Activated CD8-positive, alpha-beta memory T cell treated with anti-CD3 and anti-CD28 coated beads, Interleukin-2, amount 50 U/mL, for 1 hour (primary cell): ENCODE data around the gene TRIM43.
"Not testable (repeated sequence)": the region's sequence is repeated elsewhere in the genome, so short reads cannot be mapped to it uniquely, and the experiment has no call there.

ENCODE experiments used
- DNase-seq: peaks from one replicate; pipeline ENCODE4 v3.0.0-alpha.2; 2020; ENCODE audit errors: extremely low read depth

Gene TRIM43

DNA sequence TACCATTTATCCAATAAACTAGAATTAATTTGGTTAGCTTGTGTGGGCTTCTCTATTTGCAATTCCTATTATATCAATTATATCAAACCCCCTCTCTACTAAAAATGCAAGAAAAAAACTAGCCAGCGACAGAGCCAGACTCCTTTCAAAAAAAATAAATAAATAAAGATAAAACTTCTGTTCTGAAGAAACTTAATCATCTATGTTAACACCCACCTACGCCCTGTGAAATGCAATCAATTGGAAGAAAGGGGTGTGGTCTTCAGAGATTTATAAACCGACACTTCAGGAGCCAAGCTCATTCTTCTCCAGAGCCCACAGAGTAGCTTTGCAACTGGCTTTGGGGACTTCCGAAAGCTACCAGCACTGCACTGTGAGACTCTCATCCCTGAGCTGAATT lies at the start of gene TRIM43:
TSS of gene TRIM43 (plus strand) at position 301 of the 400 bp plus-strand sequence. CDS start 2,023 bp downstream, outside the sequence.
- not testable (repeated sequence) for DNase-seq

- no peak for DNase-seq
These were observed 40.7 kb upstream of the TRIM43 start for GRCh38 chr2:95551055-95551568.

DNA sequence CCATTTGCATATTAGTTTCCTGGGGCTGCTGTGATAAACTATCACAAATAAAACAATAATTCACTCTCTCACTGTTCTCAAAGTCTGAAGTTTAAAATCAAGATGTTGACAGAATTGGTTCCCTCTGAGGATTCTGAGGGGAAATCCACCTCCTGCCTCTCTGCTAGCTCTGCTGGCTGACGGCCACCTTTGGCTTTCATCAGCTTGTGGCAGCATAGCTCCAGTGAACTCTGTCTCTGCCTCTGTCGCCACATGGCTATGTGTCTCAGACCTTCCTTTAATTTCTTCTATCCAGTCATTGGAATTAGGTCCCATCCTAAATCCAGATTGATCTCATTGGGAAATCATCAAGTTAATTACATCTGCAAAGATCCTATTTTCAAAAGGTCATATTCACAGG lies 38.9 kb upstream of the TRIM43 start:
- DNase-seq = no peak

- DNase-seq = no peak
These were observed 22.6 kb upstream of the TRIM43 start for GRCh38 chr2:95569170-95569569.

DNA sequence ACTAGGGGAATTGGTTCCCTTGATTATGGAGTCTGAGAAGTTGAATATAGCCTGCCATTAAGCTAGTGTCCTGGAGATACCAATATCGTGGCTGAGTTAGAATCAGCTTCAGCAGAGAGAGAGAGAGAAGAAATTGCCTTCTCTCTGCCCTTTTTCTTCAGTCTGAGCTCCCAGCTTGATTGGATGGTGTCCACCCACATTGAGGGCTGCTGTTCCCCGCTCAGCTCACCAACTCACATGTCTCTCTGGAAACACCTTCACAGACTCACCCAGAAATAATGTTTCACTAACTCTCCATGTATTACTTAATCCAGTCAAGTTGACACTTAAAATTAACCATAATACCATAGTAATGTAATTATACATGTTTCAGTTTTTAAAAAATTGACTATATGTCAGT lies 17.9 kb upstream of the TRIM43 start:
- no peak for DNase-seq

GRCh38 chr2:95574506-95574905 lies 17.3 kb upstream of the TRIM43 start:
- DNase-seq = no peak

DNA sequence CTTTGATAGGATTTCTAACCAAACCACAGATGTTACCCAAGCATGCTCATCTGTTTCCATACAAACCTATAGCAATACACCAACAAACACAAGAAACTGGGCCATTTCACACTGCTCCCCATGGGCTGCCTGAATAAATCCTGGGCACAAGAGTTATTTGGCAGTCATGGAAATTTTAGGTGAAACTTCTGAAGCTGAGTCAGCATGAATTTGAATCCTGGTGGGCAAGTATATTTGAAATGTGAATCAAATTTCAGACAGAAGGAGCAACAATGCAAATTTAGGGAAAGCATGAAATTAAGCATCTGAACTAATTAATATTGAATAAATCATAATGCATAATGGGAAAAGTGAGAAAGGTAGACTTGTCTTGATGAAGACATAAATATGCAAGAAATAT lies 15.9 kb upstream of the TRIM43 start:
- DNase-seq = no peak

- no peak for DNase-seq
These were observed 13.3 kb upstream of the TRIM43 start for GRCh38 chr2:95578539-95578938.

GRCh38 chr2:95583545-95583944 lies 8.3 kb upstream of the TRIM43 start:
- not testable (repeated sequence) for DNase-seq

DNA sequence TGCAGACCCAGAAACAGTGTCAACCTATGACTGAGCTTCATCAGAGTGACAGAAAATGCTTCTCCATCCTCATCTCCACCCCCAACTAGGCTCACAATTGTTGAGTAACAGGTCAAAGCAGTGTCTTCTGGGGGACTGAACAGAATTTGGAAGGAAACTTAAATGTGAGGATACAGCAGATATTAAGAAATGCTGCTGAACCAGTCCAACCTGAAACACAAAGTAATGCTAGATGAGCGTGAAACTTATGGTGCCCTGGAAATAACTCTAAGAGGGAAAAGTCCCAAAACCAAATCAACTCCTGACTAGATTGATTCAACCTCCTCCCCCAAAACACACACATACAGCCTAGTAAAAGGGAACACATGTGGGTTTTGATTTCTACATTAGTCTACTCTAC lies 7.5 kb upstream of the TRIM43 start:
- not testable (repeated sequence) for DNase-seq

GRCh38 chr2:95589777-95590536 lies 1.8 kb upstream of the TRIM43 start:
- DNase-seq = not testable (repeated sequence)

- not testable (repeated sequence) for DNase-seq
These were observed 1.2 kb downstream of the TRIM43 start for GRCh38 chr2:95592973-95593372.

DNA sequence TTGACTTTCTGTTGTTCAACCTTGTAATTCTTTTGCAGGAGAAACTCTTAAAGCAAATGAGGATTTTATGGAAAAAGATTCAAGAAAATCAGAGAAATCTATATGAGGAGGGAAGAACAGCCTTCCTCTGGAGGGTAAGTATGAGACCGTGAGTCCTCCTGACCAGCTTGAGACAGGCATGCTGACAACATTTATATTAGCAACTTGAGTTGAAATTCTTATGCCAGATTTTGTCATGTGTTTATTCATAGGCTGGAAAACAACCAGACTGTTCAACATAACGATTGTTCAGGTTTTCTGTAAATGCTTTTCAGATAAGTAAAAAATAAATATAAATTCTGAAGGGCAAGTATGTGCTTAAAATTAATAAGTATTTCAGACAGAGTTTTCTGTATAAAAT lies 3.2 kb downstream of the TRIM43 start:
- not testable (repeated sequence) for DNase-seq

GRCh38 chr2:95601301-95601700 lies 9.5 kb downstream of the TRIM43 start:
- not testable (repeated sequence) for DNase-seq

DNA sequence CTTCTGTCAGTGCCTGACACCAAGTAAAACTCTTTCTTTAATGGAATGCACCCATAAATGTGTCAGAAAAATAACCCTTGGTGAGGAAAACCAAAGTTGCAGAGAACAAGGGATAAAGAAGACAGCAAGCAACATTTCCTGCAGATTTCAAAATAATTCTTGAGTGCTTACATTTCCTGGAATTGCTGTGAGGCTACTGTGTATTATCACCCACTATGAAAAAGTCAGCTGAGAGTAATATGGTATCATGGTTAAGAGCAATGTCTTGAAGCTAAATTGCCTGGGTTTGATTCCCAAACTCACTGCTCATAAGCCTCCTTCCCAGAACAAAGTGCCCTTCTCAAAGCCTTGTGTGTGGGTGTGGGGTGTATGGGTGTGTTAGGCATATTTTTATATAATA lies 10.3 kb downstream of the TRIM43 start:
- not testable (repeated sequence) for DNase-seq

DNA sequence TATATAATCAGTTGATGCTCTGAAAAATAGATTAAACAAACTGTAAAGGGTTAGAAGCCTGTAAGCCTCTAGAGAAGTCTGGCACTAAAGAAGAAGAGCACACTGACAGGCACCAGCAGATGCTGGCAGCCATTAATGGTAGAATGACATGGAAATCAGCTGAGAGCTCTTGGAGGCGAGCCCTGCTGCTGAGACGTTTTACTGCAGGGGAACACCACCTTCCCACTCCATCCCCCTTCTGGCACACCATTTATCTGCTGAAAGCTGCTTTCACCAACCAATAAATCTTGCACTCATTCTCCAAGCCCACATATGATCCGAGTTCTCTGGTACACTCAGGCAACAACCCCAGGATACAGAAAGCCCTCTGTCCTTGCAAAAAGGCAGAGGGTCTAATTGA lies 16.6 kb downstream of the TRIM43 start:
- DNase-seq = not testable (repeated sequence)

GRCh38 chr2:95609764-95610163 lies 18.0 kb downstream of the TRIM43 start:
- not testable (repeated sequence) for DNase-seq

DNA sequence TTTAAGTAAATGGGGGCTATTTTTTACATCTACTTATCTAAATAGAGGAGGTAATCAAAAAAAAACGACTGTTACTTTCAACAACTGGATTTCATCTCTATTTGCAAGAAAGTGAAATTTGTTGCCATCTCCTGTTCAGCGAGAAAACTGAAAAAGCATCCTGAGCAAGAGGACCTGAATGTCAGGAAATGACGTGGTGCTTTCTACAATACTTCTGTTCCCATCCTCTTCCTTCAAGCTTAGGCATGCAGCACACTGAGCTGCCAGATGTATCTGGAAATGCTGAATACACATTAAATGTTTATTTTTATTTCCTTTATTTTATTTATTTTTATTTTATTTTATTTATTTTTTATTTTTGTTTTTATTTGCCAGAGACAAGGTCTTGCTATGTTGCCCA lies 21.2 kb downstream of the TRIM43 start:
- not testable (repeated sequence) for DNase-seq

GRCh38 chr2:95622728-95623127 lies 30.9 kb downstream of the TRIM43 start:
- not testable (repeated sequence) for DNase-seq

GRCh38 chr2:95630987-95631386 lies 39.2 kb downstream of the TRIM43 start:
- not testable (repeated sequence) for DNase-seq

- not testable (repeated sequence) for DNase-seq
These were observed 41.9 kb downstream of the TRIM43 start for GRCh38 chr2:95633626-95634259.

- DNase-seq = not testable (repeated sequence)
These were observed 48.9 kb downstream of the TRIM43 start for GRCh38 chr2:95640515-95641288.
